ENCODE measurements around the gene DNASE1. TPM values are rescaled to one million over a fixed set of nuclear protein-coding genes. Genes with fewer than 3 reads are reported as not detected.

DNASE1 gene
- total and polyA plus RNA-seq, 9 of the 15 experiments (the other 6 are each of a cell fraction or from before 2014, with no cell fraction given), result 0.53 to 10.1 (median 5.9) TPM

- TF ChIP-seq CHD7 (IDR thresholded peaks at IDR 0.05; ENCODE audit: low read depth, low read length), result peak; percentile 53
- TF ChIP-seq DACH1 (IDR thresholded peaks at IDR 0.05; ENCODE audit: partially characterized antibody), result no peak
- peak; percentile 96 for TF ChIP-seq SPI1 (IDR thresholded peaks at IDR 0.05; ENCODE audit: borderline replicate concordance, low read depth, low read length)
- TF ChIP-seq BRCA1 (IDR thresholded peaks at IDR 0.05), result no peak
- no peak for TF ChIP-seq BRCA1 (CRISPR knock-in tag; IDR thresholded peaks at IDR 0.05)
- TF ChIP-seq MYNN (IDR thresholded peaks at IDR 0.05), result no peak
- no peak for TF ChIP-seq MYNN (CRISPR knock-in tag; IDR thresholded peaks at IDR 0.05)
- no peak for TF ChIP-seq NFE2L1 (tag; IDR thresholded peaks at IDR 0.05; ENCODE audit: borderline replicate concordance, low read depth)
- TF ChIP-seq FOXA3 (CRISPR knock-in tag; conservative IDR thresholded peaks at IDR 0.05 in 1 of 2, IDR thresholded peaks at IDR 0.05 in 1 of 2), result peak in 1 of 2 experiments; percentile 47; a peak in 1 of 4 replicates
- TF ChIP-seq NFIC (IDR thresholded peaks at IDR 0.05), result peak; percentile 87
- TF ChIP-seq TAF7 (tag; IDR thresholded peaks at IDR 0.05), result no peak
- 0 out of 2 replicates have a peak, but pooled peaks have one; percentile 6 for TF ChIP-seq CBFA2T3 (IDR thresholded peaks at IDR 0.05)
- no peak for TF ChIP-seq YBX1 (IDR thresholded peaks at IDR 0.05)
- 0 out of 2 replicates have a peak, but pooled peaks have one; percentile 16 for TF ChIP-seq MBD1 (CRISPR knock-in tag; IDR thresholded peaks at IDR 0.05)
These were observed 44.4 kb upstream of the DNASE1 start (continued) for GRCh38 chr16:3609895-3610697.
